Activated naive CD4-positive, alpha-beta T cell treated with anti-CD3 and anti-CD28 coated beads, Interleukin-2, amount 50 U/mL, for 72 hours (primary cell): ENCODE results near the gene COX19. TPM values are rescaled to one million over a fixed set of nuclear protein-coding genes. Genes with fewer than 3 reads are reported as not detected.

ENCODE experiments used
- ATAC-seq, 2 donors: fragments of 150-1000 bp; cut with Tn5 transposase; 2 replicates each; pipeline ENCODE4 v1.10.0; 2021; ENCODE audit warnings: mild to moderate bottlenecking in 2 of 2, moderate library complexity in 2 of 2
- DNase-seq, 2 donors: peaks; one replicate each; pipeline ENCODE4 v3.0.0; 2021 to 2022; ENCODE audit warnings: low spot score in 2 of 2
- H3K27ac Mint-ChIP-seq, 2 donors: one replicate each; pipeline ENCODE4 v1.8.0; 2022; ENCODE audit warnings: mild to moderate bottlenecking in 2 of 2, mixed read lengths in 2 of 2
- H3K36me3 Mint-ChIP-seq, 2 donors: one replicate each; pipeline ENCODE4 v1.8.0; 2022; ENCODE audit warnings: mixed read lengths in 2 of 2
- H3K9me3 Mint-ChIP-seq, 2 donors: one replicate each; pipeline ENCODE4 v1.8.0; 2022; ENCODE audit warnings: mixed read lengths in 2 of 2
- total RNA-seq, 2 donors: library from RNA; stranded (reverse); gene quantifications; one replicate each; pipeline ENCODE4 v1.2.3, GENCODE V29; 2022

Gene COX19
- total RNA-seq, 2 donors from 2014 or later, result 18.8 to 20.7 TPM

GRCh38 chr7:985915-986741 lies 10.8 kb upstream of the COX19 start:
- no peak for ATAC-seq

GRCh38 chr7:985127-985416 lies 9.7 kb upstream of the COX19 start:
- no peaks in the 10 kb centered on the region for H3K36me3 Mint-ChIP-seq
- no peak for DNase-seq
- no peak overlapping the region for H3K27ac Mint-ChIP-seq
- no peak for ATAC-seq
- no peaks in the 10 kb centered on the region for H3K9me3 Mint-ChIP-seq

More at GRCh38 chr7:985915-986741, 10.8 kb upstream of the COX19 start:
- DNase-seq, result no peak
- H3K9me3 Mint-ChIP-seq, result no peaks in the 10 kb centered on the region
- no peaks in the 10 kb centered on the region for H3K36me3 Mint-ChIP-seq
- no peak overlapping the region for H3K27ac Mint-ChIP-seq

- H3K27ac Mint-ChIP-seq, result no peak overlapping the region
- no peak for ATAC-seq
- no peaks in the 10 kb centered on the region for H3K36me3 Mint-ChIP-seq
- DNase-seq, result no peak
- H3K9me3 Mint-ChIP-seq, result no peaks in the 10 kb centered on the region
Observed at GRCh38 chr7:984361-985126, 9.2 kb upstream of the COX19 start.

- H3K36me3 Mint-ChIP-seq, result no peaks in the 10 kb centered on the region
- H3K9me3 Mint-ChIP-seq, result no peaks in the 10 kb centered on the region
- H3K27ac Mint-ChIP-seq, result no peak overlapping the region
- ATAC-seq (no peak), DNase-seq (no peak)
Observed at GRCh38 chr7:983616-984071, 8.3 kb upstream of the COX19 start.

DNA sequence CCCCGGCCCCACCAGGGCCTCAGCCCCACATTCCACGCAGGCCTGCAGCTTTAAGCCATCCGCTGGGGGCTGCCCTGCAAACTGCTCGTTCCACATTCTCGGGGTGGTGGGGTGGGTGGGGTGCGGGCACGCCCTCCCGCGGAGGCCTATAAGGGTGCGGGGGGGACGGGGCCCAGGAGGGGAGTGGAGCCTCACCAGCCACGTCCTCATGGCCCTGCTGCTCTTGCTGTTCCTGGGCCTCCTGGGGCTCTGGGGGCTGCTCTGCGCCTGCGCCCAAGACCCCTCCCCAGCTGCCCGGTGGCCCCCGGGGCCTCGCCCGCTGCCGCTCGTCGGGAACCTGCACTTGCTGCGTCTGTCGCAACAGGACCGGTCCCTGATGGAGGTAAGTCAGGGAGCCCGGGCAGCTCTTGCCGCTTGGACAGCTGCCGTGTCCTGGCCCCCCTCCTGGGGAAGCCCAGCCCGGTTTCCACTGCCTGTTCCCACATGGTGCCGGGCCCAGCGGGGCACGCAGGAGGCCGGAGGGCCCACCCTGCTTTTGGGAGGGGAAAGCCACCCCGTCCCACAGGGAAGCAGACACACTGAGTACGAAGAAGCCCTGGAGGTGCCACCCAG lies 7.8 kb upstream of the COX19 start, which contains the start of gene CYP2W1:
Gene CYP2W1, plus strand, starts transcription at position 178 of the 612 bp plus-strand sequence. Its CDS starts 31 bp downstream, at position 209.
- ATAC-seq, result no peak
- Mint-ChIP-seq H3K36me3 (no peaks in the 10 kb centered on the region), H3K9me3 (no peaks in the 10 kb centered on the region), H3K27ac (no peak within 1 kb of the TSS)
- no peak for DNase-seq

- Mint-ChIP-seq H3K9me3 (no peaks in the 10 kb centered on the region), H3K36me3 (no peaks in the 10 kb centered on the region), H3K27ac (no peak overlapping the region)
- no peak for ATAC-seq
- no peak for DNase-seq
Observed at GRCh38 chr7:982511-983003, 7.2 kb upstream of the COX19 start.

- no peaks in the 10 kb centered on the region for H3K9me3 Mint-ChIP-seq
- no peak for ATAC-seq
Observed at GRCh38 chr7:981793-982510, 6.6 kb upstream of the COX19 start.

GRCh38 chr7:979886-980571 lies 4.7 kb upstream of the COX19 start:
- no peak for ATAC-seq
- DNase-seq, result no peak
- Mint-ChIP-seq H3K9me3 (no peaks in the 10 kb centered on the region), H3K27ac (no peak overlapping the region), H3K36me3 (no peaks in the 10 kb centered on the region)

More at GRCh38 chr7:981793-982510, 6.6 kb upstream of the COX19 start:
- Mint-ChIP-seq H3K27ac (no peak overlapping the region), H3K36me3 (no peaks in the 10 kb centered on the region)
- DNase-seq, result no peak

DNA sequence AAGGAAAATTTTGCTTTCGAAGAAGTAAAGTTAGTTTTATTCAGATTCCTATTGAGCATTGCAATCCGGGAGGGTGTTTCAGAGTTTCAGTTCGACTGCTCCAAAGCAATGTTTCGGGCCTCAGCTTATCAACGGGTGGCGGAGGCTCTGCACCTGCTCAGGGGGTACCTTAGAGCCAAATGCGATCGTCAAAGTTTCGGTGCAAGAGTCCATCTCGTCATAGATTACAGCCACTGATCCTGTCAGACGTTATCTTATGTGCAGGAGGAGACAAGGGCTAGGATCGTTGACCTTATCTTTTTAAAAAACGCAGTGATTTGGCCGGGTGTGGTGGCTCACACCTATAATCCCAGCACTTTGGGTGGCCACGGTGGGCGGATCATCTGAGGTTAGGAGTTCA lies 3.8 kb upstream of the COX19 start:
- ATAC-seq (no peak), DNase-seq (no peak)
- Mint-ChIP-seq H3K36me3 (no peaks in the 10 kb centered on the region), H3K9me3 (no peaks in the 10 kb centered on the region), H3K27ac (no peak overlapping the region)

DNA sequence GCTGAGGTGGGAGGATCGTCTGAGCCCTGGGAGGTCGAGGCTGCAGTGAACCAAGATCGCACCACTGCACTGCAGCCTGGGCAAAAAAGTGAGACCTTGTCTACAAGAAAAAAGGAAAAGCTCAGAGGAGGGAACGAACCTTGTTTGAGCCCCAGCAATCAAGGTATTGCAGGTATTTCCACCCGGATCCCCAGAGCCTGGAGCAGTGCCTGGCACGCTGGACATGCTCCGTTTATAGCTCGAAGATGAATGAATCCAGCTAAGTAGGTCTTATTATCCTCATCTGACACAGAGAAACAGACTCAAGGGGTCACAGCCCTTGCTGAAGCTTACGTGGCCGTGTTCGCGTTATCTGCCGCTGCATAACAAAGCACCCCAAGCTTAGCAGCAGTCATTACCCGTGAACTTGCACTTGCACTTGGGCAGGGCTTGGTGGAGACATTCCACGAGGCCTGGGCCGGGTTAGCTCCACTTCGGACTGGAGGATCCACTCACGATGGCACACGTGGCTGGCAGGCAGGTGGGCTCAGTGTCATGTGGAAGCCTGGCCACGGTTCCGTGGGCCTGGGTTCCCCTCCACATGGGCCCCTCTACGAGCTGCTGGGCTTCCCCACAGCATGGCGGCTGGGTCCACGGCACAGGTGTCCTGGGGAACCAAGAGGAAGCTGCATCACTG lies 3.2 kb upstream of the COX19 start:
- no peaks in the 10 kb centered on the region for H3K36me3 Mint-ChIP-seq
- no peaks in the 10 kb centered on the region for H3K9me3 Mint-ChIP-seq
- H3K27ac Mint-ChIP-seq, result no peak overlapping the region
- DNase-seq, result no peak
- ATAC-seq, result no peak

DNA sequence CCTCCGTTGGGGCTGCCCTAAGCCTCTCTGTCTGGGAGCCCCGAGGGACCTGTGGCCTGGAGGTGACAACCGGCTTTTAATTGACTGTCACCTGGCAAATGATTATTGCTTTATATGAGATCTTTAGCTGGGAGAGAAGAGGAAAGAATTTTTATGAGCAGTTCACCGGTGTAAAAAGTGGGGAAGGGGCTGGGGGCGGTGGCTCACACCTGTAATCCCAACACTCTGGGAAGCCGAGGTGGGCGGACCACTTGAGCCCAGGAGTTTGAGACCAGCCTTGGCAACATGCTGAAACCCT lies 2.6 kb upstream of the COX19 start:
- H3K27ac Mint-ChIP-seq, result no peak overlapping the region
- H3K9me3 Mint-ChIP-seq, result no peaks in the 10 kb centered on the region
- ATAC-seq (no peak), DNase-seq (no peak)
- H3K36me3 Mint-ChIP-seq, result no peaks in the 10 kb centered on the region

- H3K27ac Mint-ChIP-seq, result no peak overlapping the region
- H3K36me3 Mint-ChIP-seq, result peaks cover 0 to 2% of the 10 kb centered on the region in 2 donors
- ATAC-seq, result no peak
- H3K9me3 Mint-ChIP-seq, result no peaks in the 10 kb centered on the region
- no peak for DNase-seq
Observed at GRCh38 chr7:977326-978048, 2.1 kb upstream of the COX19 start.

DNA sequence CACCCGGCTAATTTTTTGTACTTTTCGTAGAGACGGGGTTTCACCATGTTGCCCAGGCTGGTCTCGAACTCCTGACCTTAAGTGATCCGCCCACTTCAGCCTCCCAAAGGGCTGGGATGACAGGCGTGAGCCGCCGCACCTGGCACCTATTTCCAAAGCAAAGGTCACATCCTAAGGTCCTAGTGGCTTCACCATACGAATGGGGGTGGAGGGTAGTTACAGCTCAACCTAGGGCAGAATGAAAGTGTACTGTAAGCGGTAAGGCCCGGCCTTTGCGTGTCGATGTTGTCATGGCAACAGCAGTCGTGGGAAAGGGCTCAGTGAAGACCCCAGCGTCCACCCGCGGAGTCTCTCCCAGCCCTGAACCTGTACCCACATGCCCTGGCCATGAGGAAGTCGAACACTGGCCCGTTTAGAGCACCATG lies 1.6 kb upstream of the COX19 start:
- no peaks in the 10 kb centered on the region for H3K9me3 Mint-ChIP-seq
- H3K36me3 Mint-ChIP-seq, result peaks cover 5 to 8% of the 10 kb centered on the region in 2 donors
- ATAC-seq (no peak), DNase-seq (no peak)
- H3K27ac Mint-ChIP-seq, result no peak overlapping the region

- no peaks in the 10 kb centered on the region for H3K9me3 Mint-ChIP-seq
- H3K36me3 Mint-ChIP-seq, result peaks cover 7 to 11% of the 10 kb centered on the region in 2 donors
- ATAC-seq (no peak), DNase-seq (no peak)
- H3K27ac Mint-ChIP-seq, result peak overlapping the region in 1 of 2 donors; percentile 93
Observed at GRCh38 chr7:975702-976473, 539 bp upstream of the COX19 start.
